PC-9 (cell line): Measurements from ENCODE around the gene LPCAT1. TPM values are rescaled to one million over a fixed set of nuclear protein-coding genes. Genes with fewer than 3 reads are reported as not detected.

ENCODE experiments used
- BruUV-seq: library from RNA; stranded (reverse); fragments of 400-500 nt; replicated peaks from 2 replicates; lab custom pipeline; 2021; lab: Mats Ljungman, UMichigan
- CTCF ChIA-PET: fragments of 300-600 bp; sonication (Branson Sonifier 250); formaldehyde crosslinking; loops from one replicate; lab custom pipeline; 2022; ENCODE audit warnings: antibody characterized with exemption; lab: Charles Lee
- POLR2A ChIA-PET: fragments of 300-600 bp; sonication (Branson Sonifier 250); formaldehyde crosslinking; loops from one replicate; lab custom pipeline; 2022; ENCODE audit warnings: antibody characterized with exemption; ENCODE audit not compliant: unreplicated experiment; lab: Charles Lee
- DNase-seq, 2 experiments: peaks; one replicate each; pipeline versions ENCODE4 v3.0.0 to v3.0.0-alpha.2; 2015 to 2022; ENCODE audit warnings: mixed read lengths in 1 of 2
- H2AFZ ChIP-seq: fragments of 200-600 bp; sonication (generic); 2 replicates; pipeline ENCODE4 v1.8.1; 2017; ENCODE audit warnings: antibody characterized with exemption
- H3F3A ChIP-seq: fragments of 200-600 bp; sonication (generic); 2 replicates; pipeline ENCODE4 v1.8.1; 2017; ENCODE audit warnings: antibody characterized with exemption, mild to moderate bottlenecking, low read depth; ENCODE audit not compliant: insufficient read depth
- H3K27ac ChIP-seq: fragments of 200-600 bp; sonication (generic); 2 replicates; pipeline ENCODE4 v1.6.1; 2016; ENCODE audit warnings: mixed run types
- H3K27me3 ChIP-seq: fragments of 200-600 bp; sonication (generic); 2 replicates; pipeline ENCODE4 v1.6.1; 2016; ENCODE audit warnings: low read depth, mixed run types; ENCODE audit not compliant: insufficient read depth
- H3K36me3 ChIP-seq: fragments of 200-600 bp; sonication (generic); 2 replicates; pipeline ENCODE4 v1.6.1; 2016; ENCODE audit warnings: low read depth, mixed run types
- H3K4me1 ChIP-seq: fragments of 200-600 bp; sonication (generic); replicated peaks from 2 replicates; pipeline ENCODE4 v1.6.1; 2016; ENCODE audit warnings: mixed run types; ENCODE audit not compliant: insufficient read depth
- H3K4me2 ChIP-seq: fragments of 200-600 bp; sonication (generic); 2 replicates; pipeline ENCODE4 v1.6.1; 2017; ENCODE audit warnings: mixed run types
- H3K4me3 ChIP-seq: fragments of 200-600 bp; sonication (generic); 2 replicates; pipeline ENCODE4 v1.6.1; 2016; ENCODE audit warnings: mixed run types
- H3K79me2 ChIP-seq: fragments of 200-600 bp; sonication (generic); 2 replicates; pipeline ENCODE4 v1.6.1; 2017; ENCODE audit warnings: low read depth, mixed run types
- H3K9me2 ChIP-seq: fragments of 200-600 bp; sonication (generic); 2 replicates; pipeline ENCODE4 v1.8.1; 2017; ENCODE audit warnings: mild to moderate bottlenecking; ENCODE audit not compliant: insufficient read depth
- H3K9me3 ChIP-seq: fragments of 200-600 bp; sonication (generic); 2 replicates; pipeline ENCODE4 v1.8.1; 2016; ENCODE audit warnings: low read depth; ENCODE audit not compliant: insufficient read depth
- H4K20me1 ChIP-seq: fragments of 200-600 bp; sonication (generic); 2 replicates; pipeline ENCODE4 v1.8.1; 2017; ENCODE audit not compliant: insufficient read depth
- CTCF ChIP-seq: fragments of 200-600 bp; sonication (generic); conservative IDR thresholded peaks from 2 replicates; pipeline ENCODE4 v1.6.1; 2017; ENCODE audit warnings: mixed run types, antibody characterized with exemption, mild to moderate bottlenecking, moderate library complexity
- EZH2 ChIP-seq: fragments of 200-600 bp; sonication (generic); IDR thresholded peaks from 2 replicates; pipeline ENCODE4 v1.8.0; 2017; ENCODE audit warnings: antibody characterized with exemption, low read depth
- intact Hi-C: fragments of 100-400 bp; cut with micrococcal nuclease; formaldehyde crosslinking; loops from one replicate; pipeline ENCODE4 v1.10.0; 2022; ENCODE audit not compliant: unreplicated experiment
- total RNA-seq: library from RNA; stranded (reverse); gene quantifications from 2 replicates; pipeline ENCODE4 v1.2.3, GENCODE V29; 2021

Gene LPCAT1
- total RNA-seq, 1 experiment from 2014 or later: 96.1 TPM

GRCh38 chr5:1449081-1449630 lies 74.6 kb downstream of the LPCAT1 start:
- no peak overlapping the region for H3K27ac ChIP-seq
- BruUV-seq: no TSS peak
- H4K20me1 ChIP-seq: no peaks in the 10 kb centered on the region; the same call in 1 of the 2 replicates
- intact Hi-C loops: loop anchor here (10.0 kb wide), 1 partner anchor 244 kb away; the partner anchor contains the start of gene SLC6A19
- H2AFZ ChIP-seq: no peak overlapping the region
- DNase-seq: no peak
- peaks cover 8% of the 10 kb centered on the region; the same call in 1 of the 2 replicates for H3K9me3 ChIP-seq
- TF ChIP-seq EZH2 (no peak), CTCF (no peak)
- H3K9me2 ChIP-seq: no peaks in the 10 kb centered on the region
- peaks cover 85% of the 10 kb centered on the region for H3K27me3 ChIP-seq
- no peaks in the 10 kb centered on the region for H3F3A ChIP-seq
- ChIA-PET POLR2A (interaction anchor here (0.6 kb wide), 1 partner anchor 494 kb away, joined by 4 read pairs; no protein-coding TSS in a partner anchor), CTCF (no interaction called here)
- H3K36me3 ChIP-seq: no peaks in the 10 kb centered on the region
- no peak overlapping the region for H3K4me3 ChIP-seq
- no peaks in the 10 kb centered on the region for H3K79me2 ChIP-seq
- H3K4me1 ChIP-seq: no peaks in the 10 kb centered on the region
- H3K4me2 ChIP-seq: no peak overlapping the region

GRCh38 chr5:1448511-1449011 lies 75.2 kb downstream of the LPCAT1 start:
- Histone ChIP-seq H3K27ac (no peak overlapping the region), H3K4me2 (no peak overlapping the region), H3K36me3 (no peaks in the 10 kb centered on the region), H4K20me1 (no peaks in the 10 kb centered on the region; the same call in 1 of the 2 replicates), H3K9me2 (no peaks in the 10 kb centered on the region), H3K9me3 (peaks cover 2% of the 10 kb centered on the region; the same call in 1 of the 2 replicates), H2AFZ (no peak overlapping the region), H3K4me3 (no peak overlapping the region), H3F3A (no peaks in the 10 kb centered on the region), H3K79me2 (no peaks in the 10 kb centered on the region), H3K4me1 (no peaks in the 10 kb centered on the region), H3K27me3 (peaks cover 85% of the 10 kb centered on the region)
- no peak for DNase-seq
- POLR2A ChIA-PET: no interaction called here
- BruUV-seq: no TSS peak
- CTCF ChIA-PET: no interaction called here
- intact Hi-C loops: loop anchor here (10.0 kb wide), 1 partner anchor 244 kb away; the partner anchor contains the start of gene SLC6A19
- no peak for TF ChIP-seq CTCF
- no peak for TF ChIP-seq EZH2

GRCh38 chr5:1447671-1448361 lies 75.9 kb downstream of the LPCAT1 start:
- no peaks in the 10 kb centered on the region; the same call in 1 of the 2 replicates for H4K20me1 ChIP-seq
- H3K4me2 ChIP-seq: no peak overlapping the region
- peaks cover 85% of the 10 kb centered on the region for H3K27me3 ChIP-seq
- intact Hi-C loops: loop anchor here (10.0 kb wide), 1 partner anchor 243 kb away; the partner anchor contains the start of gene SLC6A19
- H3K27ac ChIP-seq: no peak overlapping the region
- CTCF ChIA-PET: no interaction called here
- H3K36me3 ChIP-seq: no peaks in the 10 kb centered on the region
- TF ChIP-seq EZH2 (no peak; the same call in 1 of the 2 replicates), CTCF (no peak)
- no peak for DNase-seq
- POLR2A ChIA-PET: no interaction called here
- H3F3A ChIP-seq: no peaks in the 10 kb centered on the region
- H3K4me3 ChIP-seq: no peak overlapping the region
- H3K4me1 ChIP-seq: no peaks in the 10 kb centered on the region
- H3K9me3 ChIP-seq: no peaks in the 10 kb centered on the region
- BruUV-seq: no TSS peak
- no peak overlapping the region for H2AFZ ChIP-seq
- no peaks in the 10 kb centered on the region for H3K79me2 ChIP-seq
- H3K9me2 ChIP-seq: no peaks in the 10 kb centered on the region
